ENCODE results near the gene C10orf95.

GRCh38 chr10:102444851-102445250 lies 6.5 kb downstream of the C10orf95 start:
- TF ChIP-seq CTCF (IDR thresholded peaks at IDR 0.05; ENCODE audit: low read depth, low read length, poor library complexity, severe bottlenecking): no peak
- TF ChIP-seq EZH2phosphoT487 (IDR thresholded peaks at IDR 0.05; ENCODE audit: borderline replicate concordance, low read length): no peak

All from DOHH2 (cell line).